Stimulated activated CD8-positive, alpha-beta memory T cell treated with anti-CD3 and anti-CD28 coated beads, Interleukin-12 subunit alpha, Interleukin-12 subunit beta, amount 100 ng/mL, for 1 hour (primary cell): ENCODE measurements around the gene DAPK1.
"Not testable (repeated sequence)": the region's sequence is repeated elsewhere in the genome, so short reads cannot be mapped to it uniquely, and the experiment has no call there.

ENCODE experiments used
- DNase-seq: peaks from one replicate; pipeline ENCODE4 v3.0.0-alpha.2; 2020; ENCODE audit warnings: low read depth

Gene DAPK1

GRCh38 chr9:87545858-87546257 lies 48.2 kb downstream of the DAPK1 start:
- no peak for DNase-seq

- DNase-seq = no peak
Observed at GRCh38 chr9:87546704-87547103, 49.0 kb downstream of the DAPK1 start.

- DNase-seq = no peak
Observed at GRCh38 chr9:87547671-87548081, 50.0 kb downstream of the DAPK1 start.

- DNase-seq = no peak
Observed at GRCh38 chr9:87548159-87548558, 50.5 kb downstream of the DAPK1 start.

GRCh38 chr9:87549088-87549487 lies 51.4 kb downstream of the DAPK1 start:
- DNase-seq = not testable (repeated sequence)

GRCh38 chr9:87549791-87550190 lies 52.1 kb downstream of the DAPK1 start:
- no peak for DNase-seq

- no peak for DNase-seq
Observed at GRCh38 chr9:87550253-87550954, 52.7 kb downstream of the DAPK1 start.

- DNase-seq = no peak
Observed at GRCh38 chr9:87551772-87552217, 54.1 kb downstream of the DAPK1 start.

GRCh38 chr9:87554171-87554910 lies 56.7 kb downstream of the DAPK1 start:
- DNase-seq = no peak

GRCh38 chr9:87554976-87555375 lies 57.3 kb downstream of the DAPK1 start:
- no peak for DNase-seq

- no peak for DNase-seq
Observed at GRCh38 chr9:87556039-87556438, 58.4 kb downstream of the DAPK1 start.

- no peak for DNase-seq
Observed at GRCh38 chr9:87556821-87557220, 59.2 kb downstream of the DAPK1 start.

- DNase-seq = no peak
Observed at GRCh38 chr9:87557996-87558395, 60.3 kb downstream of the DAPK1 start.

- no peak for DNase-seq
Observed at GRCh38 chr9:87558606-87559190, 61.0 kb downstream of the DAPK1 start.

- no peak for DNase-seq
Observed at GRCh38 chr9:87562062-87562461, 64.4 kb downstream of the DAPK1 start.

GRCh38 chr9:87562530-87563170 lies 65.0 kb downstream of the DAPK1 start:
- DNase-seq = no peak

- no peak for DNase-seq
Observed at GRCh38 chr9:87564111-87564510, 66.4 kb downstream of the DAPK1 start.

- no peak for DNase-seq
Observed at GRCh38 chr9:87564791-87565241, 67.1 kb downstream of the DAPK1 start.

GRCh38 chr9:87567001-87567400 lies 69.3 kb downstream of the DAPK1 start:
- DNase-seq = no peak

GRCh38 chr9:87567571-87567970 lies 69.9 kb downstream of the DAPK1 start:
- DNase-seq = no peak

GRCh38 chr9:87567983-87568382 lies 70.3 kb downstream of the DAPK1 start:
- DNase-seq = no peak

- DNase-seq = no peak
Observed at GRCh38 chr9:87568401-87568800, 70.7 kb downstream of the DAPK1 start.
